Metanephros (tissue), 2 donors: ENCODE data around the gene ST6GALNAC5. TPM values are rescaled to one million over a fixed set of nuclear protein-coding genes. Genes with fewer than 3 reads are reported as not detected.

Experiments
- small RNA-seq: library from RNA; depleted of rRNA; stranded (forward); fragments of <200 nt; gene quantifications from one replicate; pipeline ENCODE3, GENCODE V24; 2014; ENCODE audit warnings: low replicate concordance
- total RNA-seq: library from RNA; depleted of rRNA; stranded (reverse); fragments of >200 nt; gene quantifications from one replicate; pipeline ENCODE4 v1.2.3, GENCODE V29; 2014

Gene ST6GALNAC5
- total RNA-seq: 17.3 TPM

GRCh38 chr1:76867342-76868130 is at the start of gene ST6GALNAC5:
Gene ST6GALNAC5 (plus strand): TSS chr1:76867480.

Small RNA genes within 50 kb of the gene (small RNA-seq; reads per million reads assigned to genes)
- gene MIR7156: not detected
